Measurements from ENCODE around the gene RGS2. TPM values are rescaled to one million over a fixed set of nuclear protein-coding genes. Genes with fewer than 3 reads are reported as not detected.

The RGS2 gene
- total RNA-seq, result 10 to 100 TPM; 78.0 to 98.2 (median 91.4) TPM

GRCh38 chr1:192808518-192809306 is at the start of gene RGS2:
Gene RGS2, plus strand, starts transcription at chr1:192809039. Its CDS starts 33 bp downstream, at chr1:192809072.
- H3K27ac ChIP-seq, result peak within 1 kb of the TSS; percentile 91 to 94 (median 93)
- TF ChIP-seq POLR2A (IDR thresholded peaks at IDR 0.05) (peak; percentile 100), CTCF (IDR thresholded peaks at IDR 0.05) (peak in 3 of 6 experiments; percentile 5 to 30 (median 7))
- DNase-seq, result peak; percentile 92 to 97 (median 95)
- peaks cover 0 to 25% (median 0%) of the 10 kb centered on the region in 3 donors for H3K36me3 ChIP-seq
- peaks cover 0 to 14% (median 8%) of the 10 kb centered on the region in 4 donors for H3K4me1 ChIP-seq
- H3K4me3 ChIP-seq, result peak within 1 kb of the TSS; percentile 62 to 82 (median 68)
- H3K27me3 ChIP-seq, result no peaks in the 10 kb centered on the region
- H3K9me3 ChIP-seq, result no peaks in the 10 kb centered on the region

- no peak overlapping the region for H3K4me3 ChIP-seq
- no peak for DNase-seq
- H3K27me3 ChIP-seq, result no peaks in the 10 kb centered on the region
- H3K36me3 ChIP-seq, result no peaks in the 10 kb centered on the region
- no peaks in the 10 kb centered on the region for H3K4me1 ChIP-seq
- TF ChIP-seq POLR2A (IDR thresholded peaks at IDR 0.05) (no peak), CTCF (IDR thresholded peaks at IDR 0.05) (no peak)
- no peaks in the 10 kb centered on the region for H3K9me3 ChIP-seq
- H3K27ac ChIP-seq, result no peak overlapping the region
Observed at GRCh38 chr1:192759104-192759503, 49.7 kb upstream of the RGS2 start.

GRCh38 chr1:192762265-192762664 is 46.6 kb upstream of the RGS2 start:
- no peaks in the 10 kb centered on the region for H3K27me3 ChIP-seq
- TF ChIP-seq CTCF (IDR thresholded peaks at IDR 0.05) (no peak), POLR2A (IDR thresholded peaks at IDR 0.05) (no peak)
- no peaks in the 10 kb centered on the region for H3K9me3 ChIP-seq
- no peaks in the 10 kb centered on the region for H3K4me1 ChIP-seq
- DNase-seq, result no peak
- no peaks in the 10 kb centered on the region for H3K36me3 ChIP-seq
- no peak overlapping the region for H3K27ac ChIP-seq
- H3K4me3 ChIP-seq, result no peak overlapping the region

- no peak for DNase-seq
- H3K9me3 ChIP-seq, result no peaks in the 10 kb centered on the region
- H3K4me3 ChIP-seq, result no peak overlapping the region
- no peaks in the 10 kb centered on the region for H3K27me3 ChIP-seq
- TF ChIP-seq POLR2A (IDR thresholded peaks at IDR 0.05) (no peak), CTCF (IDR thresholded peaks at IDR 0.05) (no peak)
- no peaks in the 10 kb centered on the region for H3K36me3 ChIP-seq
- H3K4me1 ChIP-seq, result no peaks in the 10 kb centered on the region
- peak overlapping the region in 1 of 4 donors; percentile 9 for H3K27ac ChIP-seq
Observed at GRCh38 chr1:192763243-192763642, 45.6 kb upstream of the RGS2 start.

- Histone ChIP-seq H3K4me3 (no peak overlapping the region), H3K27ac (peak overlapping the region in 1 of 4 donors; percentile 9), H3K27me3 (no peaks in the 10 kb centered on the region), H3K9me3 (no peaks in the 10 kb centered on the region), H3K4me1 (no peaks in the 10 kb centered on the region), H3K36me3 (no peaks in the 10 kb centered on the region)
- no peak for DNase-seq
- TF ChIP-seq CTCF (IDR thresholded peaks at IDR 0.05), result no peak
- no peak for TF ChIP-seq POLR2A (IDR thresholded peaks at IDR 0.05)
Observed at GRCh38 chr1:192763756-192764155, 45.1 kb upstream of the RGS2 start.
